Subcutaneous abdominal adipose tissue (tissue), 5 donors: ENCODE measurements around the gene AP3S2.
A peak's percentile ranks its signal among the peaks of the same experiment; 100 is the strongest.
"Not testable (repeated sequence)": the region's sequence is repeated elsewhere in the genome, so short reads cannot be mapped to it uniquely, and the experiment has no call there.

Source experiments
- H3K27ac ChIP-seq: one replicate; pipeline ENCODE4 v1.7.0; 2013; ENCODE audit warnings: low read depth, mild to moderate bottlenecking, inconsistent platforms, low read length, moderate library complexity
- H3K27me3 ChIP-seq, 5 donors: one replicate each; pipeline ENCODE4 v1.7.0; 2013; ENCODE audit warnings: low read length in 5 of 5, inconsistent platforms in 1 of 5; ENCODE audit not compliant: control insufficient read depth in 5 of 5, insufficient read depth in 4 of 5
- H3K36me3 ChIP-seq, 5 donors: one replicate each; pipeline ENCODE4 v1.7.0; 2013; ENCODE audit warnings: low read length in 5 of 5; ENCODE audit not compliant: control insufficient read depth in 5 of 5, insufficient read depth in 5 of 5
- H3K4me1 ChIP-seq, 5 donors: one replicate each; pipeline ENCODE4 v1.7.0; 2013; ENCODE audit warnings: low read length in 5 of 5, mild to moderate bottlenecking in 3 of 5, moderate library complexity in 1 of 5; ENCODE audit not compliant: control insufficient read depth in 5 of 5, insufficient read depth in 5 of 5
- H3K4me3 ChIP-seq, 5 donors: one replicate each; pipeline ENCODE4 v1.7.0; 2013; ENCODE audit warnings: low read length in 5 of 5, low read depth in 1 of 5
- H3K9ac ChIP-seq, 5 donors: one replicate each; pipeline ENCODE4 v1.7.0; 2013; ENCODE audit warnings: low read length in 5 of 5, mild to moderate bottlenecking in 4 of 5, moderate library complexity in 3 of 5
- H3K9me3 ChIP-seq, 5 donors: one replicate each; pipeline ENCODE4 v1.7.0; 2013; ENCODE audit warnings: low read length in 5 of 5; ENCODE audit not compliant: control insufficient read depth in 5 of 5
- donor health status: healthy.
- donor health status: healthy.
- donor health status: healthy.
- donor health status: healthy.
- donor health status: healthy.

AP3S2 gene

DNA sequence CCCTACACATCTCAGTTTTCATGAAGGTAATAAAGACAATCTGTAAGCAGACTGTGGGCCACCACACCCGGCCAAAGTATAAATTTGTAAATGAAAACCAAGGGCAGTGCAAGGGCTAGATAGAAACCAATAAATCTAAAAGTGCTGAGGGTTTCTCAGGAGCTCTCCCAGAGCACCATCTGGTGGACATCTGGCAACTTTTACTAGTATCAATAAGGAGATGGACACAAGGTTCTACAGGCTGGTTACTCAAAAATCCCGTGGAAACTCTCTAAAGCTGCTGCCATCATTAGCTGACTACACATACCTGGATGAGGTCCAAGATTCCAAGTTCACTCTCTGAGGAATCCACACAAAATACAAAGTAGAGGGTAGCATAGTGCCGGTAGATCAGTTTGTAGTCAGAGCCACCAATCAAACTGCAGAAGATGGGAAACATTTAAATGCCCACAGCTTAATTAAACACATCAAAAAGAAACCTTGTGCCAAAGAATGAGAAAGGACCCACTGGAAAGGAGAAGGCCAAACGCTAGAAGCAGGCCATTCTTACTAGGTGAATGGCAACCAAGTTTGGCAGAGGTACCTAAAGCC lies 5.5 kb downstream of the AP3S2 start:
- H3K9ac ChIP-seq, result peak overlapping the region in 1 of 5 donors; percentile 3
- H3K27me3 ChIP-seq, result no peaks in the 10 kb centered on the region
- H3K4me3 ChIP-seq, result no peak overlapping the region
- H3K4me1 ChIP-seq, result peaks cover 3 to 18% (median 9%) of the 10 kb centered on the region in 5 donors
- peak overlapping the region; percentile 25 for H3K27ac ChIP-seq
- H3K9me3 ChIP-seq, result no peaks in the 10 kb centered on the region
- peaks cover 13 to 41% (median 24%) of the 10 kb centered on the region in 5 donors for H3K36me3 ChIP-seq

DNA sequence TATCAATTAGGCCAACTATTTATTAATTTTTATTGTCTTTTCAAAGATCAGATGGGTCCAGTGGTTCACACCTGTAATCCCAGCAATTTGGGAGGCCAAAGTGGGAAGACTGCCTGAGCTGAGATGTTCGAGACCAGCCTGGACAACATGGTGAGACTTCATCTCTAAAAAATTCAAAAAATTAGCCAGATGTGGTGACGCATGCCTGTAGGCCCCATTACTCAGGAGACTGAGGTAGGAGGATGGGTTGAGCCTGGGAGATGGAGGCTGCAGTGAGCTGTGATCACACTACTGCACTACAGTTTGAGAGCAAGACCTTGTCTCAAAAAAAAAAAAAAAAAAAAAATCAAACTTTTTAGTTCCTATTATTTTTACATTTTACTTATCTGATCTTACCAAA lies 8.2 kb downstream of the AP3S2 start:
- peaks cover 25 to 55% (median 32%) of the 10 kb centered on the region in 5 donors for H3K36me3 ChIP-seq
- H3K4me3 ChIP-seq, result no peak overlapping the region
- H3K9ac ChIP-seq, result no peak overlapping the region
- no peak overlapping the region for H3K27ac ChIP-seq
- peaks cover 0 to 3% (median 0%) of the 10 kb centered on the region in 5 donors for H3K4me1 ChIP-seq
- no peaks in the 10 kb centered on the region for H3K27me3 ChIP-seq
- no peaks in the 10 kb centered on the region for H3K9me3 ChIP-seq

DNA sequence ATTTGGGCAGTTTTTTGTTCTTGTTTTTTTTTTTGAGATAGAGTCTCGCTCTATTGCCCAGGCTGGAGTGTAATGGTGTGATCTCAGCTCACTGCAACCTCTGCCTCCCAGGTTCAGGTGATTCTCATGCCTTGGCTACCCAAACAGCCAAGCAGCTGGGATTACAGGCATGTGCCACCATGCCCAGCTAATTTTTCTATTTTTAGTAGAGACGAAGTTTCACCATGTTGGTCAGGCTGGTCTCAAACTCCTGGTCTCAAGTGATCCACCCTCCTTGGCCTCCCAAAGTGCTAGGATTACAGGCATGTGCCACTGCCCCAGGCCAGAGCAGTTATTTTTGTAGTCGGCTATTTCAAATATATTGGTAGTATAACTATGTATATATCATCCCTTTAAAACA lies 8.6 kb downstream of the AP3S2 start:
- not testable (repeated sequence) for H3K27ac ChIP-seq, H3K9me3 ChIP-seq, H3K9ac ChIP-seq, H3K4me3 ChIP-seq, H3K27me3 ChIP-seq, H3K4me1 ChIP-seq
- H3K36me3 ChIP-seq, result peaks cover 26 to 56% (median 32%) of the 10 kb centered on the region in 5 donors

DNA sequence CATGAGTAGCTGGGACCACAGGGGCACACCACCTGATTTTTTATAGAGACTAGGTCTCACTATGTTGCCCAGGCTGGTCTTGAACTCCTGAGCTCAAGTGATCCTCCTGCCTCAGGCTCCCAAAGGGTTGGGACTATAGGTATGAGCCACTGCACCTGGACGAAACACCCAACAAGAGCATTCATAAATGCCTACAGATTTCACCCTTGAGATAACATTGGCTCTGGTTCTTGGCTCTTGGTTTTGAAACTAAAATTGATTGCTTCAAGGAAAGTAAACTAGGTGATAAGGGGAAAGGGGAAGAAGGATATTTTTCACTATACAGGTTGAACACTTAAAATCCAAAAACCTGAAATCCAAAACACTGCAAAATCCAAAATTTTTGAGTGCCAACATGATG lies 10.3 kb downstream of the AP3S2 start:
- H3K4me3 ChIP-seq, result no peak overlapping the region
- H3K27me3 ChIP-seq, result no peaks in the 10 kb centered on the region
- H3K9me3 ChIP-seq, result no peaks in the 10 kb centered on the region
- H3K4me1 ChIP-seq, result peaks cover 0 to 3% (median 0%) of the 10 kb centered on the region in 5 donors
- no peak overlapping the region for H3K9ac ChIP-seq
- no peak overlapping the region for H3K27ac ChIP-seq
- peaks cover 23 to 62% (median 30%) of the 10 kb centered on the region in 5 donors for H3K36me3 ChIP-seq

DNA sequence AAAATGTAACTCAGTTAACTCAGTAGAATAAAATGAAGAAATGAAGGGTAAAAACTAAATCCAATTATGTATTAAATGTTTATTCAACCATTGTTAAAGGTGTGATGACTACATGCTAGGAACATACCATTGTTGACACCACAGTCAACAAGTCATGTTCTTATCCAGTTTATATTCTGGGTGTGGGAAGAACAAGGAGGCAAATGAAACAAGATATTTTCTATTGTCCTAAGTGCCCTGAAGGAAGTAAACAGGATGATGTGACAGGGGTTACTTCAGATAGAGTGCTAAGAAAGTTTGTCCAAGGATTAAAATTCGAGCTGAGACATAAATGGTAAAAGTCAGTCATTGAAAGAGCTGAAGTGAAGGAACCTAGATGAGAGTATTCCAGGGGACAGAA lies 13.1 kb downstream of the AP3S2 start:
- Histone ChIP-seq H3K4me3 (no peak overlapping the region), H3K36me3 (peaks cover 20 to 57% (median 30%) of the 10 kb centered on the region in 5 donors), H3K9me3 (no peaks in the 10 kb centered on the region), H3K4me1 (peaks cover 0 to 10% (median 0%) of the 10 kb centered on the region in 5 donors), H3K27ac (no peak overlapping the region), H3K9ac (no peak overlapping the region), H3K27me3 (no peaks in the 10 kb centered on the region)

DNA sequence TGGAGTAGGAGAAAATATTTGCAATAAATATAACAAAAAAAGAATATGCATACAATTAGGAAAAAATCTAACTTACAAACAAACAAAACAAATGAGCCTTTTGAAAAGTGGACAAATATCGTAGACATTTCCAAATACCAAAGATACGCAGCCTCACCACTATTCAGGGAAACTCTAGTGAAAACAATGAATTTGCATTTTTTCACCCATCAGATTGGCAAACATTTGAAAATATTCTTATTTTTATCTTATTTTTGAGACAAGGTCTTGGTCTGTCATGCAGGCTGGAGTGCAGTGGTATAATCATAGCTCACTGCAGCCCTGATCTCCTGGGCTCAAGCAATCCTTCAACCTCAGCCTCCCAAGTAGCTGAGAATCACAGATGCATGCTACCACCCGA lies 15.5 kb downstream of the AP3S2 start:
- Histone ChIP-seq H3K9ac (no peak overlapping the region), H3K4me3 (no peak overlapping the region), H3K9me3 (no peaks in the 10 kb centered on the region), H3K27ac (no peak overlapping the region), H3K4me1 (peaks cover 0 to 15% (median 0%) of the 10 kb centered on the region in 5 donors), H3K27me3 (no peaks in the 10 kb centered on the region), H3K36me3 (peaks cover 21 to 47% (median 25%) of the 10 kb centered on the region in 5 donors)

DNA sequence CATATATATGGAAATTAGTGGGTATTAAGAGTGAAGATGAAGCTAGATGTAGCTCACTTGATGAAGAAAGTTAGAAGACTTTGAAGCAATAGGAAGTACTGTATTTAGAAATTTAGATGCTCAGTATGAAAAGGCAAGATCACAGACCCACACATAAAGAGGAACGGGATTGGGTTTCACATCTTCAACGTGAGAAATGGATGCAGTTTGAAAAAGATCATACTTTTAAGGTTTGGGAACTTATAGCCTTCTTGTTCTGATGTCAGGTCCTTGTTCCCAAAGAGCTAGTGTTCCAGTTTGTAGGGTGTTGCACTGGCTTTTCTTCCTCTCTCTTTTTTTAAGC lies 16.7 kb downstream of the AP3S2 start:
- Histone ChIP-seq H3K36me3 (peaks cover 15 to 47% (median 27%) of the 10 kb centered on the region in 5 donors), H3K27me3 (no peaks in the 10 kb centered on the region), H3K4me1 (peaks cover 0 to 15% (median 0%) of the 10 kb centered on the region in 5 donors), H3K9me3 (no peaks in the 10 kb centered on the region), H3K4me3 (no peak overlapping the region), H3K9ac (peak overlapping the region in 1 of 5 donors; percentile 16), H3K27ac (peak overlapping the region; percentile 17)

DNA sequence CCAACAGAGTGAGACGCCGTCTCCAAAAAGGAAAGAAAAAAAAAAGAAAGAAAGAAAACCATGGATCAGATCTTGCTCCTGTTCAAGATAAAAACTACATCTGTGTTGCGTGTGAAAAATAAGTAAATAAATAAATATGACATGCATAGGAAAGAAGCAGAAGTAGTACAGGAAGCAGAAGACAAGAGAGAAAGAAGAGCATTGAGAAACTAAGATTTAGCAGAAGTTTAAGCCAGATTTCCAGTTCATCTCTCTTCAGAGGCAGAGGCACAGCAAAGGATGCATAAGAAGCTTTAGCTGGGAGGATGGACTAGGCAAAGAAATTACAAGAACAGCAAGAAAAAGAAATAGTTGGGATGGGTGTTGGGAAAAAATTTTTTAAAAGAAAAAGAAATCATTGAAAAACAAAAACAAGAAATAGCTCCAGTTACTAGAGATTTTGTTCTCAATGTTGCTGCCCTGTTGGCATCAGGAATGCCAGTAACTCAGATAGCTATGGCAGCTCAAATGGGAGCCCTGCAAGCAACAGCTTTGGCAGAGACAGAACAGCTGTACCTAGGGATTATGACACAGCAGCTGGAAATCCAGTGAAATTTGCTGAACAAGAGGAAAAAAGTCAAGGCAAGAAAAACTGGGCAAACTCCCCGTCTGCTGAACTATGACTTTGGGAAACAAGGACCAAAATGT lies 17.3 kb downstream of the AP3S2 start:
- no peaks in the 10 kb centered on the region for H3K9me3 ChIP-seq
- H3K27ac ChIP-seq, result peak overlapping the region; percentile 17
- H3K9ac ChIP-seq, result no peak overlapping the region
- peaks cover 16 to 48% (median 27%) of the 10 kb centered on the region in 5 donors for H3K36me3 ChIP-seq
- peaks cover 0 to 15% (median 0%) of the 10 kb centered on the region in 5 donors for H3K4me1 ChIP-seq
- no peak overlapping the region for H3K4me3 ChIP-seq
- no peaks in the 10 kb centered on the region for H3K27me3 ChIP-seq

DNA sequence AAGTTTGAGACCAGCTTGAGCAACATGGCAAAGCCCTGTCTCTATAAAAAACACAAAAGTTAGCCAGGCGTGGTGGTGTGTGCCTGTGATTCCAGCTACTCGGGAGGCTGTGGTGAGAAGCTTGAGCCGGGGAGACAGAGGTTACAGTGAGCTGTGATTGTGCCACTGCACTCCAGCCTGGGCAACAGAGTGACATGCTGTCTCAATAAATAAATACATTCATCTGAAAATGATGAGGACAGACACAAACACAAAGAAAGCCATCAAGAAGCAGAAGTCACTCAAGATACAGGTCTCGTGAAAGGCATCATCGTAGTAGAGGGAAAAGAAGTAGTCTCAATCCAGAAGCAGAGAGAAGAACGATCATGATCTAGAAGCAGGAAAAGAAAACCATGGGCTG lies 18.1 kb downstream of the AP3S2 start:
- H3K27ac ChIP-seq, result no peak overlapping the region
- no peaks in the 10 kb centered on the region for H3K9me3 ChIP-seq
- H3K4me1 ChIP-seq, result peaks cover 0 to 16% (median 0%) of the 10 kb centered on the region in 5 donors
- peaks cover 17 to 51% (median 24%) of the 10 kb centered on the region in 5 donors for H3K36me3 ChIP-seq
- H3K4me3 ChIP-seq, result no peak overlapping the region
- no peak overlapping the region for H3K9ac ChIP-seq
- no peaks in the 10 kb centered on the region for H3K27me3 ChIP-seq

DNA sequence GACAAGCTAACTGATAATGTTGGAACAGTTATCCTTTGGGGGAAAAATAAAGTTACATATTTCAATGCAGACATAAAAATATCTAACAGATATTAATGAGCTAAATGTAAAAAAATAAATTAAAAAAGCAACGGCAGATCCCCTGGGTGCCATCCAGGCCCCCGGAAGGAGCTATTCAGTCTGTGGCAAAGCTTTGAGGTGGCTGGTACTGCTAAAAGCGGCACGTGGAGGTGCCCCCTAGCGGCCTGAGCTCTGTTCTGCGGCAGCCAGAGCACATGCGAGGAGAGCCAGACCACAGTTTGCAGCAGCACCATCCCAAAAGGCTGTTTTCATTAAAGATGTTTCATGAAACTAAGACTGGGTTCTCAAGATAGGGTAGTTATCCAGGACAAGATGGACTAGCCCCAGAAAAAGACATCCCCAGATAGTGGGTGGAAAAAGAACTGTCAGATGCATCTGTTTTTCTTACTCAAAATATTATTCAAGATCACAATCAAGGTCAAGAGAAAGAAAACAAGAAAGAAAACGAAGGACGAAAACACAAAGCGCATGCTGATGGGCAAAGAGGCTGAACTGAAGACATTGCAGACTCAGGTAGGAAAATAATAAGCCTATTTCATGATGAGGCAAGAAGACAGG lies 18.7 kb downstream of the AP3S2 start:
- Histone ChIP-seq H3K4me3 (no peak overlapping the region), H3K27me3 (no peaks in the 10 kb centered on the region), H3K9ac (no peak overlapping the region), H3K27ac (no peak overlapping the region), H3K36me3 (peaks cover 21 to 56% (median 30%) of the 10 kb centered on the region in 5 donors), H3K9me3 (no peaks in the 10 kb centered on the region), H3K4me1 (peaks cover 0 to 19% (median 0%) of the 10 kb centered on the region in 5 donors)
